Endothelial cell (in vitro differentiated cells): ENCODE measurements around the gene MARCHF9. TPM values are rescaled to one million over a fixed set of nuclear protein-coding genes. Genes with fewer than 3 reads are reported as not detected.
A peak's percentile ranks its signal among the peaks of the same experiment; 100 is the strongest.

Experiments used
- DNase-seq: peaks from one replicate; pipeline ENCODE4 v3.0.0; 2021; ENCODE audit warnings: low spot score
- H3K27ac Mint-ChIP-seq: one replicate; pipeline ENCODE4 v1.8.0; 2021; ENCODE audit warnings: mixed read lengths, inconsistent platforms; ENCODE audit not compliant: unreplicated experiment
- H3K27me3 Mint-ChIP-seq: one replicate; pipeline ENCODE4 v1.8.0; 2021; ENCODE audit warnings: mild to moderate bottlenecking, moderate library complexity, mixed read lengths, inconsistent platforms; ENCODE audit not compliant: unreplicated experiment
- H3K36me3 Mint-ChIP-seq: one replicate; pipeline ENCODE4 v1.8.0; 2021; ENCODE audit warnings: mild to moderate bottlenecking, low read depth, mixed read lengths, inconsistent platforms; ENCODE audit not compliant: unreplicated experiment
- H3K4me1 Mint-ChIP-seq: one replicate; pipeline ENCODE4 v1.8.0; 2021; ENCODE audit warnings: mild to moderate bottlenecking, mixed read lengths, inconsistent platforms; ENCODE audit not compliant: unreplicated experiment
- H3K4me3 Mint-ChIP-seq: one replicate; pipeline ENCODE4 v1.8.0; 2021; ENCODE audit warnings: mild to moderate bottlenecking, mixed read lengths, inconsistent platforms; ENCODE audit not compliant: unreplicated experiment
- H3K9me3 Mint-ChIP-seq: one replicate; pipeline ENCODE4 v1.8.0; 2021; ENCODE audit warnings: mixed read lengths, inconsistent platforms; ENCODE audit not compliant: unreplicated experiment
- long read RNA-seq: library from polyadenylated mRNA; unstranded; transcript quantifications from one replicate; pipeline ENCODE4 v2.0.0, GENCODE V29; 2020; ENCODE audit not compliant: unreplicated experiment
- total RNA-seq: library from RNA; stranded (reverse); fragmentation: NEBNext Ultra II Directional; extraction: Animal tissue kit (Norgen Biotek cat#: 25700); gene quantifications from one replicate; pipeline ENCODE4 v1.2.1, GENCODE V29; 2021; ENCODE audit not compliant: unreplicated experiment
- TF ChIP-seq, protein P1 (sequence below): fragments of 200-600 bp; sonication (generic); IDR thresholded peaks from one replicate; pipeline ENCODE4 v1.5.0; 2021; ENCODE audit warnings: antibody characterized with exemption; ENCODE audit not compliant: unreplicated experiment

MARCHF9 gene, protein sequence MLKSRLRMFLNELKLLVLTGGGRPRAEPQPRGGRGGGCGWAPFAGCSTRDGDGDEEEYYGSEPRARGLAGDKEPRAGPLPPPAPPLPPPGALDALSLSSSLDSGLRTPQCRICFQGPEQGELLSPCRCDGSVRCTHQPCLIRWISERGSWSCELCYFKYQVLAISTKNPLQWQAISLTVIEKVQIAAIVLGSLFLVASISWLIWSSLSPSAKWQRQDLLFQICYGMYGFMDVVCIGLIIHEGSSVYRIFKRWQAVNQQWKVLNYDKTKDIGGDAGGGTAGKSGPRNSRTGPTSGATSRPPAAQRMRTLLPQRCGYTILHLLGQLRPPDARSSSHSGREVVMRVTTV
- 2.3 TPM for total RNA-seq
- long read RNA-seq: 0 reads

DNA sequence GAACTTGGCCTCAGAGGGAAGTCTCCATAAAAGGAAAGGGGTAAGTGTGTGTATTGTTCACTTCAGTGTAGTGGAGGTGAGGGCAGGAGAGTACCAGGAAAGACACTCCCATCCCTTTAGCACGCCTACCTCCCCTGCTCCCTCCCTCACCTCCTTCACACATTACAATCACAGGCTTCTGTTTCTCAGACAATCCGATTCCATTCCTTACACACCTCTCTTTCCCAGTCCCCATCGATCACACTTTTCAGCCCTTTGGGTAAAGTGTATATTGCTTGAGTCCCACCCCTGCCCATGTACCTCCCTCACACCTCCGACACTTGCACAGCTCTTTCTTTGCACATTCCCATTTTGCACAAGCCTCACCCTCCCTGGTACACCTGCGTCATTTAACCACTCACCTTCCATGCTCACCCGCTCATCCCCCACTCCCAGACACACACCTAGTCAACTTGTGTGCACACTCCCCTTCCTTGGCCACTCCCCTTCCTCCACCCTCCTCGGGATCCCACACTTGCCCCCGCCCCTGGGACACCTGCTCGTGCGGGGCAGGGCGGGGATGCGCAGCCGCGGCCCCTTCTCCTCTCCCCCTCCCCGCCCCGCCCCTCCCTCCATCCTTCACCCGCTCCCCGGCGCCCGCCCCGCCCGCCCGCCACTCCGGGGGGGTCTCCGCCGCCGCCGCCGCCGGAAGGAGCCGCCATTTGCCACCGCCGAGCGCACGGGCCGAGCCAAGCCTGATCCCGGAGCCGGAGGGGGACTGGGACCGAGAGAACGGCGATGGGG is at the start of gene MARCHF9:
TSS of gene MARCHF9 (plus strand) at position 693 of the 783 bp plus-strand sequence. CDS start 426 bp downstream, outside the sequence.
- H3K4me3 Mint-ChIP-seq: peak within 1 kb of the TSS; percentile 96
- H3K9me3 Mint-ChIP-seq: no peaks in the 10 kb centered on the region
- H3K4me1 Mint-ChIP-seq: peaks cover 39% of the 10 kb centered on the region
- H3K27ac Mint-ChIP-seq: peak within 1 kb of the TSS; percentile 88
- TF ChIP-seq, protein P1, sequence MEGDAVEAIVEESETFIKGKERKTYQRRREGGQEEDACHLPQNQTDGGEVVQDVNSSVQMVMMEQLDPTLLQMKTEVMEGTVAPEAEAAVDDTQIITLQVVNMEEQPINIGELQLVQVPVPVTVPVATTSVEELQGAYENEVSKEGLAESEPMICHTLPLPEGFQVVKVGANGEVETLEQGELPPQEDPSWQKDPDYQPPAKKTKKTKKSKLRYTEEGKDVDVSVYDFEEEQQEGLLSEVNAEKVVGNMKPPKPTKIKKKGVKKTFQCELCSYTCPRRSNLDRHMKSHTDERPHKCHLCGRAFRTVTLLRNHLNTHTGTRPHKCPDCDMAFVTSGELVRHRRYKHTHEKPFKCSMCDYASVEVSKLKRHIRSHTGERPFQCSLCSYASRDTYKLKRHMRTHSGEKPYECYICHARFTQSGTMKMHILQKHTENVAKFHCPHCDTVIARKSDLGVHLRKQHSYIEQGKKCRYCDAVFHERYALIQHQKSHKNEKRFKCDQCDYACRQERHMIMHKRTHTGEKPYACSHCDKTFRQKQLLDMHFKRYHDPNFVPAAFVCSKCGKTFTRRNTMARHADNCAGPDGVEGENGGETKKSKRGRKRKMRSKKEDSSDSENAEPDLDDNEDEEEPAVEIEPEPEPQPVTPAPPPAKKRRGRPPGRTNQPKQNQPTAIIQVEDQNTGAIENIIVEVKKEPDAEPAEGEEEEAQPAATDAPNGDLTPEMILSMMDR: no peak
- DNase-seq: no peak
- H3K27me3 Mint-ChIP-seq: peaks cover 35% of the 10 kb centered on the region
- H3K36me3 Mint-ChIP-seq: peaks cover 35% of the 10 kb centered on the region

- no peak for DNase-seq
- Mint-ChIP-seq H3K4me1 (no peaks in the 10 kb centered on the region), H3K4me3 (no peak overlapping the region), H3K27ac (no peak overlapping the region), H3K9me3 (no peaks in the 10 kb centered on the region), H3K27me3 (no peaks in the 10 kb centered on the region), H3K36me3 (peaks cover 31% of the 10 kb centered on the region)
- TF ChIP-seq, protein P1: no peak
Observed at GRCh38 chr12:57707250-57707649, 47.7 kb upstream of the MARCHF9 start.

GRCh38 chr12:57708296-57708695 is 46.6 kb upstream of the MARCHF9 start:
- H3K36me3 Mint-ChIP-seq: peaks cover 20% of the 10 kb centered on the region
- no peak for DNase-seq
- H3K27me3 Mint-ChIP-seq: no peaks in the 10 kb centered on the region
- no peak overlapping the region for H3K4me3 Mint-ChIP-seq
- H3K4me1 Mint-ChIP-seq: no peaks in the 10 kb centered on the region
- TF ChIP-seq, protein P1: no peak
- no peak overlapping the region for H3K27ac Mint-ChIP-seq
- H3K9me3 Mint-ChIP-seq: no peaks in the 10 kb centered on the region

- peaks cover 10% of the 10 kb centered on the region for H3K36me3 Mint-ChIP-seq
- H3K4me1 Mint-ChIP-seq: no peaks in the 10 kb centered on the region
- no peak overlapping the region for H3K4me3 Mint-ChIP-seq
- no peak for DNase-seq
- no peaks in the 10 kb centered on the region for H3K9me3 Mint-ChIP-seq
- H3K27ac Mint-ChIP-seq: no peak overlapping the region
- H3K27me3 Mint-ChIP-seq: peaks cover 3% of the 10 kb centered on the region
- TF ChIP-seq, protein P1: no peak
Observed at GRCh38 chr12:57712701-57713100, 42.2 kb upstream of the MARCHF9 start.
